Cardiac septum (tissue), 1 donor: Measurements from ENCODE around the gene SLC25A44. TPM values are rescaled to one million over a fixed set of nuclear protein-coding genes. Genes with fewer than 3 reads are reported as not detected.

Experiments
- DNase-seq: peaks from one replicate; pipeline ENCODE4 v3.0.0-alpha.2; 2020; ENCODE audit warnings: low spot score
- intact Hi-C: fragments of 100-400 bp; cut with DNase I; formaldehyde crosslinking; loops from one replicate; pipeline ENCODE4 v1.14.0; 2022
- long read RNA-seq: library from polyadenylated mRNA; unstranded; transcript quantifications from one replicate; pipeline ENCODE4 v2.0.0, GENCODE V29; 2021
- total RNA-seq: library from RNA; stranded (reverse); fragmentation: NEBNext Ultra II Directional; extraction: Animal tissue kit (Norgen Biotek cat#: 25700); gene quantifications from one replicate; pipeline ENCODE4 v1.2.1, GENCODE V29; 2021
- donor health status: DM: no; HTN: no; CAD: no.

The SLC25A44 gene, protein sequence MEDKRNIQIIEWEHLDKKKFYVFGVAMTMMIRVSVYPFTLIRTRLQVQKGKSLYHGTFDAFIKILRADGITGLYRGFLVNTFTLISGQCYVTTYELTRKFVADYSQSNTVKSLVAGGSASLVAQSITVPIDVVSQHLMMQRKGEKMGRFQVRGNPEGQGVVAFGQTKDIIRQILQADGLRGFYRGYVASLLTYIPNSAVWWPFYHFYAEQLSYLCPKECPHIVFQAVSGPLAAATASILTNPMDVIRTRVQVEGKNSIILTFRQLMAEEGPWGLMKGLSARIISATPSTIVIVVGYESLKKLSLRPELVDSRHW
- total RNA-seq, result 15.4 TPM
- long read RNA-seq, transcript SLC25A44-201 (4 exons, 3,482 nt), result major isoform, 7 of 14 reads
- long read RNA-seq, partial matches to known transcripts, result 0 of 14 reads
- long read RNA-seq, other reads (novel, unspliced or antisense), result 7 of 14 reads

DNA sequence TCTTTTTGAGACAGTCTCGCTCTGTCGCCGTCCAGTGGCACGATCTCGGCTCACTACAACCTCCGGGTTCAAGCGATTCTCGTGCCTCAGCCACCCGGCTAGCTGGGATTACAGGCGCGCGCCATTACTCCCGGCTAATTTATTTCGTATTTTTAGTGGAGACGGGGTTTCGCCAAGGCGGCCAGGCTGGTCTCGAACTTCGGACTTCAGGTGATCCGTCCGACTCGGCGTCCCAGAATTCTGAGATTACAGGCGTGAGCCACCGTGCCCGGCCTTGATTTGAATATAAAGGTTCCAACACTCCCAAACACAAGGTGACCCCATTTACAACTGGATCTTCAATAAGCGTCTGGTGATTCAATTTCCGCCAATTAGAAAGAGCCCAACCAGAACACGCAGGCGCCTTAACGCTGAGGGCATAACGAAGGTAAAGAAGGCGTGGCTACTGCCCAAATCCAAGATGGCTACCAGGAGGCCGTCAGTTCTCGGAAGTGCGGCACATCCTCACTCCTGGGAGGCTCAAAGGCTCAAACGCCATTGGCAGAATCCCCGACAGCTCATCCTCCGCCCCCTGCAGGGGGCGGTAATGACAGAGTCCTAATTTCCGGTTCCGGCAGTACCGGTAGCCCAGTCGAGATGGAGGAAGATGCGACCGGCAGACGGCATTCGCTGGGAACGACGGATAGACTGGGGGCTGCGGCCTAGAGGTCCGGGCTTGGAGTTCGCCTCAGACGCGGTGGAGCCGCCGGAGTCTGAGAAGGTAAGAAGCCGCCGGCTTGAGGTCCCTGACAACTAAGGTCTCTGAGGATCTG, at the start of gene SLC25A44:
Gene SLC25A44 (plus strand): TSS at position 617 of the 812 bp plus-strand sequence. CDS start 5,744 bp downstream, outside the sequence.
- intact Hi-C loops, result loop anchor here (1.0 to 2.0 kb wide), 2 partner anchors 19 to 33 kb away; no protein-coding TSS in a partner anchor
- DNase-seq, result peak; percentile 98

DNA sequence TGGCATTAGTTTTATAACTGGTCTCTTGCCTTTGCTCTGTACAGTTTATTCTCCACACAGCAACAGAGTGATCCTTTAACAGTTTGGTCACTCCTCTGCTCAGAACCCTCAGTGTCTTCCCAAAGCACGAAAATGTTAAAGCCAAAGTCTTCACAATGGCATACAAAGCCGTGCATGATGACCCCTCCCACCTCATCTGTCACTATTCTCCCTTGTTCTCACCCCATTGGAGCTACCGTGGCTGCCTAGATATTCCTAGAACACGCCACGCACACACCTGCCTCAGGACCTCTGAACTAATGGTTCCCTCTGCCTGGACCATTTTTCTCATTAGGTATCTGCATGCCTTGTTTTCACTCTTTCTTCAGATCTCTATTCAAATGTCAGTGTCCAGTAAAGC, 49.2 kb upstream of the SLC25A44 start:
- DNase-seq, result no peak
- intact Hi-C loops, result loop anchor here (5.0 kb wide), 1 partner anchor 47 kb away; no protein-coding TSS in a partner anchor

DNA sequence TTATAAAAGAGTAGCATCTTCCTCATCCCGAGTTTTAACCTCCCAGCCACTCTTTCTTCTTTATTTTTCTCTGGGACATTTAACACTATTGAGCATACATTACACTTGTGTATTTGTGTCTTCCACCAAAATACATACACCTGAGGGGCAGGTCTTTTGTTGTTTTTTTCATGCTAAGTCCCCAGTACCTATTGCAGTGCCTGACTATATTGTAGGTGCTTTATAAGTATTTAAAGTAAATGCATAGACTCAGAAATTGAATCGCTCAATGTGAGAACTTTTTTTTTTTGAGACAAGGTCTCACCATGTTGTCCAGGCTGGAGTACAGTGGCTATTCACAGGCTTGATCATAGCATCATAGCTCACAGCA, 48.3 kb upstream of the SLC25A44 start:
- intact Hi-C loops, result loop anchor here (2.0 kb wide), 1 partner anchor 79 kb away; no protein-coding TSS in a partner anchor
- DNase-seq, result no peak

DNA sequence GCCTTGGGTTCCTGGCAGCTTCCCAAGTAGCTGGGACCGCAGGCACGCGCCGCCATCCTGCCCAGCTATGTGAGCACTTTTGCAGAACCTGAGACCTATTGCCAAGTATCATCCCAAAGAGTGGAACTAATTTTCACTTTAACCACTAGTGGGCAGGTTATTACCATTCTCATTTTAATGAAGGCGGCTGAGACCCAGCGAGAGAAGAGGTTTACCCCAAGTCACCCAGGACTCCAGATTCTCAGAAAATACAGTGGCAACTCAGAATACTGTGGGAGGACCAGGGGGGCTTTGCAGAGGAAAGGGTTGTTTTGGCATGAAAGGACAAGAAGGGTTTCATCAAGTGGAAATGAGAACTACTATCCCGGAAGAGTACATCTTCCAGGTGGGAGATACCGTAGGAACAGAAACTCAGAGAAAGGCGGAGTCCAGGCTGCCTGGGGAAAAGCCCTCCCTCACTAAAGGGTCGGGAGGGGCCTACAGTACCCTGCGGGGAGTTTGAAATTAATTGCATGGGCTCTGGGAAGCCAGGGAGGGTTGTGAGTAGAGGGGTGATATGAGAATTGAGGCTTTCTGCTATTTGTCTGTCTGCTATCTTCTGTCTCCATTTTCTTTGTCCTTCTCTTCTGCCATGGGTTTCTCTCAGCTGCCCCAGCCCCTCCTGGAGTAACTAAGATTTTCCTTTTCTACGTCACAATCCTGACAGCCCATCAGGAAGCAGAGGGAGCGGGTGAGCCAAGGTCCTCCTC, 47.7 kb upstream of the SLC25A44 start:
- no peak for DNase-seq
- intact Hi-C loops, result loop anchor here (2.0 kb wide), 1 partner anchor 79 kb away; no protein-coding TSS in a partner anchor

DNA sequence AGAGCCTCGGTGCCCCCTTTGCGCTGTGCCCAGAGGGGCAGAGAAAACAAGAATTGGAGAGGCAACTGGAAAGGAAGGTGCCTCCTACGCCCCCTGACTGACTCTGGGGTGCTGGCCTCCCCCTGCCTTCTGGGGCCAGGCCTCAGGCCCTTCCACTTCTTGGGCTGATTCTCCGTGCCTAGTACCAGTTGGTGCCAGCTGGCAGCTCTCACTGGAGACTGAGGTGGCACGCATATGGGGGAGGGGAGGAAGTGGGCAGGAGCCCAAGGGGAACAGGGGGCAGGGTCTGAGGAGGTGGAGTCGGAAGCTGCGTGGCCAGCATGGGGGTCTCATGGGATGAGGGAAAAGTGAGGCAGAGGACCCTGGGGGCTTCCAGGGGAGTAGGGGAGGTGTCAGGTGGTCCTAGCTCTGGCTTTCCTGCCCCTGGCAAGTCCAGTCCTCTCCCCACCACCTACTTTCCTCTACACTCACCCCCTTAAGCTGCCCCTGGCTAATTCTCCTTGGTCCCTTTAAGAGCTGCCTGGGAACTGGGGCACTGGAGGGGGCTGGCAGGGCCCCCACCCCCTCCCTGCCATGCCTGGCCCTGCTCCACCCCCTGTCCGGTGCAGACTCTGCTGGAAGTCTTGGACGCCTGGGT, 47.0 kb upstream of the SLC25A44 start:
- DNase-seq, result no peak
- intact Hi-C loops, result loop anchor here (2.0 kb wide), 1 partner anchor 78 kb away; no protein-coding TSS in a partner anchor

DNA sequence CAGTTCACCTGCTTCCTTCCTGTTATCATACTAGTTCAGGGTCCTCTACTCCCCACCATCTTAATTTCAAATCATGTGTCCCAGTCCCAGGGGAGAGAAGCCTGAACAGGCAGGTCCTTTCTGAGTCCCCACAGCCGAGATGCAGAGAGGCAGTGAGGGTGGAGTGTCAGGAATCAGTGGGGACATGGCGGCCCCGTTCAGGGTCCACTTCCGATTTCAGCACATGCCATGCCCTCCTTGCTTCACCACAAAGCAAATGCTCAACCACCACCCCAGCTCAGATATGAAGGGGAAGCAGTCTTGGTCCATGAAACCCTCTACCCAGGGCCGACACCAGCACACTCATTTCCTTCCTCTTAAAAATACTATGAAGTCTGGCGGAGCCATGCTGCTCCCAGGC, 45.7 kb upstream of the SLC25A44 start:
- intact Hi-C loops, result no loop called here
- peak; percentile 85 for DNase-seq

DNA sequence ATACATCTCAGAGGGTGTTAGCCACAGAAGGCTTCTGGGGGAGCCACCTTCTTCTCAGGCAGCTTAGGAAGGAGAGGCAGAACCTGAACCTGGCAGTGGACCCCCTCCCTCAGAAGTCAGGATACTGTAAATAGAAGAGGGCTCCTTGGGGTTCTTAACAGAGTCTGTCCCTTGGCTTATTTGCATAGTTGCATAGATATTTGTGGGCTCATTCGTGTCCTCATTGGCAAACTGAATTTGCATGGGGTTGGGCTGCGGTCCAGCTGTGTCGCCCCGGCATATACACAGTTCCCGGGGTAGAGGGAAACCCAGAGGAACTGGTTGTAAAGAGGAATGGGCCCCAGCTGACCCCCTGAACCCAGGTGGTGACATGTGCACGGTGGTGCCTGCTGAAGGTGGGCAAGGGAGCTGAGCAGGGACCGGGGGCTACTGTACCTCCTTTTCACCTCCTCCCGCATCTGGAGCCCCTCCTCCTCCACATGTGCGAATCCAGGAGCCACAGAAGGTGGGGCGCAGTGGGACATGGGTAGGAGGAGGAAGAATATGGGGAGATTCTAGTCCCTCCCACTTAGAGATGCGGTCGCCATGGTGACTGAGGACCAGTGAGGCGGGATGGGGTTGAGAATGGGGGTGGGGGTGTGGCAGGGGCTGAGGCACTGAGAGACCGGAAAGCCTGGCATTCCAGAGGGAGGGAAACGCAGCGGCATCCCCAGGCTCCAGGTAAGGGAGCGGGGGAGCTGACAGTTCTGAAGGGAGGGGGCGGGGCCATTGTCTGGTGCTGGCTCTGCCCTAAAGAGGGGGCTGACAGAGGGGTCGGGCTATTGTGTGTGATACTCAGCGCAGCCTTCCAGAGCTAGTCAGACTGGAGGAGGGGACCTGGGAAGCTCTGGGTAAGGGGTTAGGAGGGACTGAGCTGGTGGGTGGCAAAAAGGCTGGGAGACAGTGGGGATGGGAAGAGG, 44.3 kb upstream of the SLC25A44 start:
- no peak for DNase-seq
- intact Hi-C loops, result no loop called here

DNA sequence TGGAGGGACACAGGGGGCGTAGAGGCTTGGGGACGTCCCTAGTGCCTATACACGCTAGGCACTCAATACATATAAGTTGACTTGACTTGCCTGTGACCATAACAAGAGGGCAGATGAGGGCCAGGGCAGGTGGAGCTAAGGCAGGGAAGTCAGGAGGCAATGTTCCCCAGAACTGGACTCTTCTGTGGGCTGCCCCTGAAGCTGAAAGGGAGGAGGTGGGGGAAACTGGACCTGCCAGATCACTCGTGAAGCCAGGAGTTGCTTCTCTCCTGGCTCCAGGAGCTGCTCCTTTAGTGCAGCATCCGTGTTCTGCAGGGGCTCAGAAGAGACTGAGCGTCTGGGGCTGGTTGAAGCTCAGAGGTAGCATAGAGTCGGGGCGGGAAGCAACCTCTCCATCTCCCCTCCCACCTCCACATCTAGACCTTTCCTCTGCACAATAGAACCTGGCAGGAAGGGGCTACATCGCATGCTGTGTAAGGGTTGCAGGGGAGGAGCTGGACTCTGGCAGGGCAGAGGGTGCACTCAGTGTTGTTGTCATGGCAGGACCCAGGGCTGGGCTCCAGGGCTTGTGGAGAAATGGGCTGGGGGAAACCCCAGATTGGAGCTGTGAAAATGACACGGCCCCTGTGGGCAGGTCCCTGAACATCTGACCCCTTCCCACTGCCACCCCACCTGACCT, 43.4 kb upstream of the SLC25A44 start:
- intact Hi-C loops, result no loop called here
- no peak for DNase-seq

DNA sequence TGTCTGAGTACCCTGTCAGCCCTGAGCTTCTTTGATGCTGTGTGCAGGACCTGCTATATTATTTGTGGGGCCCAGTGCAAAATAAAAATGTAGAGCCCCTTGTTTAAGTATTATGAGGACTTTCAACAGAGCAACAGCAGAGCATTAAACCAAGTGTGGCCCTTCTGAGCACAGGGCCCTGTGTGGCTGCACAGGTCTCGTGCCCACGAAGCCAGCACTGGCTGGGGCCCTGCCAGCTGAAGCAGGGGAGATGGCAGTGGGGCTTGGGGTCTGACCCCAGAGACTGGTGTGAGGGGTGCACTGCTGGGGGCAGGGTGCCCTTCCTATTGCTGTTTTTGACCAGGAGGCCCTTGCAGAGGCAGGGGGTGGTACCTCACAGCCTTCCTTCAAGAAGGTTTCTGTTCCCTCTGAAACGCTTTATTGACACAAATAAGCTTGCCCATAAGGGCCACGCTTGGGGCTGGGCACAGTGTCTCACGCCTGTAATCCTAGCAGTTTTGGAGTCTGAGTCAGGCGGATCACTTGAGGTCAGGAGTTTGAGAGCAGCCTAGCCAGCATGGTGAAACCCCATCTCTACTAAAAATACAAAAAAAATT, 42.7 kb upstream of the SLC25A44 start:
- intact Hi-C loops, result no loop called here

DNA sequence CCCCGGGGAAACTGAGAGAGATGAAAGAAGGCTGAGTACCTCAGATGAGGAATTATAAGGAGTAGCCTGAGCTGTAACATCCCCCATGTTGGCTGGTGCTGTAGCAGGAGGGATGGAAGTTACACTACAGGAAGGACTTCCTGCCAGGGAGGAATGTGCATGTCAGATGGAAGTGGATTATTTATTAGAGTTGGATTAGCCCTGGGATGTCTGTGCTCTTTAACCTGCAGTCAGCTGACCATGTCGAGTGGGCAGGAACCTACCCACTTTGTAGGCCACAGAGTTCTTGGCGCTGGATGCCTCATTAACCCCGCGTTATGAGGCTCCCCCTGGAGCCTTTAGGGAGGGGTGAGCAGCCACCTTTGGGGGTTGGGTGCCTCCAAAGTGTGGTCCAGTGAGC, 41.3 kb upstream of the SLC25A44 start:
- intact Hi-C loops, result no loop called here
- no peak for DNase-seq

More for the DNA sequence above, 42.7 kb upstream of the SLC25A44 start:
- no peak for DNase-seq

DNA sequence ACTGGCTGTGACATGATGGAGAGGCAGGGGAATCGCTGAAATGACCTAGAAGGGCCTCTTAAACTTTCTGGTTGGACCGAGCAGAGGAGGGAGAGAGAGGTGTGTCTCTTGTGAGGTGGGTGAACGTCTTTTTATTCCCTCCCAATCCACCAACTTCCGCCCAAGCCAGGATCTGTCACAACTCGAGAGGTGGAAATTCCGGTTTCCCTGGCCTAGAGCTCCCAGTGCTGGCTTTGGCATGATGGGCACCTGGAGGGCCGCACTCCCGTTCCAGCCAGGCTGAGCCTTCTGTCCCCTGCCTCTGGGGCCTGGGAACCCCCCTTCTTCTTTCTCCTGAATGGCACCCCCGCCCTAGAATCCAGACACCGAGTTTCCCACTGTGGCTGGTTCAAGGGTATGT, 40.5 kb upstream of the SLC25A44 start, which contains the start of gene SEMA4A:
Gene SEMA4A (plus strand): TSS at position 224 of the 400 bp plus-strand sequence. CDS start 994 bp downstream, outside the sequence.
- intact Hi-C loops, result no loop called here
- no peak for DNase-seq

DNA sequence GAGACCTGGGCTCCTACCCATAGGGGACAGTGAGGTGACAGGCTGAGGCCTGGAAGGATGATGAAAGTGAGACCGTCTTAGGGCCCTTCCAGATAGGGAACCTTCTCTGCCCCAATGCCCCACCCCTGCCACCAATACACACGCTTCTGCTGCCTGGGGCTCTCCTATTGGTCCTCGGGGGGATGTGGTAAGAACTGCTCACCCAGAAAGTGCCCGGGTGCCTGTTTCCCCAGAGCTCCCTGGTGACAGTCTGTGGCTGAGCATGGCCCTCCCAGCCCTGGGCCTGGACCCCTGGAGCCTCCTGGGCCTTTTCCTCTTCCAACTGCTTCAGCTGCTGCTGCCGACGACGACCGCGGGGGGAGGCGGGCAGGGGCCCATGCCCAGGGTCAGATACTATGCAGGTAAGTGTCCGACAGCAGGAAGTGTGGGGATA, 39.6 kb upstream of the SLC25A44 start:
- peak; percentile 92 for DNase-seq
- intact Hi-C loops, result no loop called here

DNA sequence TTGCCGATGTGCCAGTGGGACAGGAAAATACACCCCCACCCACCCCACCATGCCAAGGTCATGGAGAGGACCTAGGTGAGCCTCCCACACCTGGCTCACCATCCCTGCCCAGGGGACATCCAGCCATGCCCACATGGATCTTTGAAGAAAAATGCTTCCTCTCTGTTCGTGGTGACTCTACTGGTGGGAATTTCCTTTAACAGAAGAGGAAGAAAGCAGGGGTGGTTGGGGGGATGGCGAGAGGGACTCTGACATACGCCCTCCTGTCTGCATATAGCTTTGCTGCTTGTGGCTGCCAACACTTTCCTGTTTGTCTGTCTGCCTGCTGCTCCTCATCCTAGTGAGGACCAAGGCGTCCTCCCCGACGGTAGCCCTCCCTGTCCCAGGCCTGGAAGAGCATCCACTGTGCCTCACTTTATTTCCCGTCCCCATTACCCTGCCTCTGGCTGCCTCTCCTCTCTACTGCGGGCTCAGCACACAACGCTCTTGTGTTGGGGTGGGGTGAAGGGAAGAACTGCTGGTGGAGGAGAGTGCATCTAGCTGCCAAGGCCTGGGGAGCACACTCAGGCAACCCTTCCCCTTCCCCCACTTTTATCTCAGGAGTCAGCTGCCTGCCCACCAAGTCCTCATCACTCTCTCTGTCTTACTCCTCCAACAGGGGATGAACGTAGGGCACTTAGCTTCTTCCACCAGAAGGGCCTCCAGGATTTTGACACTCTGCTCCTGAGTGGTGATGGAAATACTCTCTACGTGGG, 38.0 kb upstream of the SLC25A44 start:
- intact Hi-C loops, result no loop called here
- no peak for DNase-seq

DNA sequence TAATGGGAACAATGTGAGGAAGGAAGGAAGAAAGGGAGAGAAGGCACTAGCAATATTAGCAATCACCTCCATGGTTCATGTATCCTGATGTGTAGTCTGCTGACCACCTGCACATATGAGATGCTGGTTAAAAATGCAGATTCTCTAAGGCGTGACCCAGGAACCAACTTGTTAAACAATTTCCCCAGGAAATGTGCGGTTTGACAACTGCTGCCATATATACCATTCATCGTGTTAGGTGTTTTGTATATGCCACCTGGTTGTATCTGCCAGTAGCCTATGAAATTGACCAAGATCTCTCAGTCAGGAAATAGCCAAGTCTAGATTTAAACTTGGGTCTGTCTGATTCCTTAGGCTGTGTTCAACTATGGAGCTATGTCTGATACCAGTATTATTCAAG, 36.4 kb upstream of the SLC25A44 start:
- intact Hi-C loops, result no loop called here
- DNase-seq, result no peak

DNA sequence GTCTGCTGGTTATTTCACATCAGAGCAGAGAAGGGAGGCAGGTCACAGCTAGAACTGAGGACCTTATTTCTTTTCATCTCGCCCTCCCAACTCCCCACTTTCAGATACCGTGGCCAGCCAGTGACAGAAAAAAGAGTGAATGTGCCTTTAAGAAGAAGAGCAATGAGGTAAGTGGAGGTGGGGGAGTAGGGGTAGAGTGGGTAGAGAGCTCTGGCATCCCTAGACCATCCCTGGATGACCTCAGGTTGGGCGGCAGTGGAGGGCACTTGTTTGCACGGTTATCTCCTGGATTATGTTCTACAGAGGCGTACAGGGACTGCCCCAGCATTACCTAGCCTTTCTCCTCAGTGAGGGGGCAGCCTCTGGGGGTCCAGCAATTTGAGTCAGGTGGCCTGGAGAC, 35.9 kb upstream of the SLC25A44 start:
- intact Hi-C loops, result no loop called here
- DNase-seq, result no peak
